Activated CD4-positive, alpha-beta T cell treated with anti-CD3 and anti-CD28 coated beads, Interleukin-2, amount 50 U/mL, for 48 hours (primary cell): ENCODE data around the gene INMT.

Experiments used
- DNase-seq, 2 experiments: peaks; one replicate each; pipeline ENCODE4 v3.0.0-alpha.2; 2020

INMT gene

DNA sequence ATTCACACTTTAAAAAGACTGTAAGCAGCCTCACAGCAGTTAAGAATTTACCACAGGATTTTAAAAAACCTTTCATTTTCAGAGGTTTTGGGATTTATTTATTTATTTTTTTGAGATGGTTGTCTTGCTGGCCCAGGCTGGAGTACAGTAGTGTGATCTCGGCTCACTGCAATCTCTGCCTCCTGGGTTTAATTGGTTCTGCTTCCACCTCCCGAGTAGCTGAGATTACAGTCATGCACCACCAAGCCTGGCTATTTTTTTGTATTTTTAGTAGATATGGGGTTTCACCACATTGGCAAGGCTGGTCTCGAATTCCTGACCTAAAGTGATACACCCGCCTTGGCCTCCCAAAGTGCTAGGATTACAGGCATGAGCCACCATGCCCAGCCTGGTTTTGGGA is 38.4 kb downstream of the INMT start:
- no peak for DNase-seq

DNA sequence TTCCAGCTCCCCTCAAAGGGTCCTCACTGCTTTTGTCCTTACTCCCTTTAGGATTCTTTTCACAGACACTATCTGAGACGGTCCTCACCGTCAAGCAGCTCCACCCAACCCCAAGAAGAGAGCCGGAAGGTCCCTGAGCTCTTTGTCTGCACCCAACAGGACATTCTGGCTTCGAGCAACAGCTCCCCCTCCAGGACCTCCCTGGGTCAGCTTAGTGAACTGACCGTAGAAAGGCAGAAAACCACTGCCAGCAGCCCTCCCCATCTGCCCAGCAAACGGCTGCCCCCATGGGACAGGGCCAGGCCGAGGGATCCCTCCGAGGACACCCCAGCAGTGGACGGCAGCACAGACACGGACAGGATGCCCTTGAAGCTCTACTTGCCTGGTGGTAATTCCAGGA is 39.2 kb downstream of the INMT start:
- no peak for DNase-seq

DNA sequence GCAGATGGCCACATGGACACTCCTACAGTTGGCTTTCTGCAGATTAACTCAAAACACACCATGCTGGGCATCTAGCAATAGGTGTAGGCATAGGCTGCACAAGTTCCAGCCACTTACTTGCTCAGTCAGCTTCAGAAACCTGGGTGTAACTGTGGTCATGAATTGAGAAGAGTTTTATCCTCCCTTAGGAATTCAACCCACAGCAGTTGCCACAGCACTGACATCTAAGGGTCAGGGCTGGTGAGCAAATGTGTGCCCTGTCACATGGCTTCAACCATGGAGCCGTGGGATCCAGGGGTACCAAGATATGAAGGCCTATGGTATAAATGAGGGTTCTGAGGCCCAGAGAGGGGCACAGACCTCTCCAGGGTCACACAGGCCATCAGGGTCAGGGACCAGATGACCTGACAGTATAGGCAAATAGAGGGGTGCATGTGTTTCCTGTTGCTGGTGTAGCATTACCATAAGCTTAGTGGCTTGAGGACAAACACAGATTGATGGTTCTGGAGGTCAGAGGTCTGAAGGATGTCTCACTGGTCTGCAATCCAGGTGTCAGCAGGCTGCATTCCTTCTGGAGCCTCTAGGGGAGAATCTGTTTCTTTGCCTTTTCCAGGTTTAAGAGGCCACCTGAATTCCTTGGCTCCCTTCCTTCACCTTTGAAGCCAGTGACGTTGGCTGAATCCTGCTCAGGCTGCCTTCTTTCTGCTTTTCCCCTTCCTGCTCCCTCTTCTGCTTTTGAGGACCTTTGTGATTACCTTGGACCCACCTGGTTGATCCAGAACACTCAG is 43.4 kb downstream of the INMT start:
- DNase-seq: no peak

- DNase-seq: no peak
Observed at GRCh38 chr7:30796105-30796869, 44.4 kb downstream of the INMT start.

DNA sequence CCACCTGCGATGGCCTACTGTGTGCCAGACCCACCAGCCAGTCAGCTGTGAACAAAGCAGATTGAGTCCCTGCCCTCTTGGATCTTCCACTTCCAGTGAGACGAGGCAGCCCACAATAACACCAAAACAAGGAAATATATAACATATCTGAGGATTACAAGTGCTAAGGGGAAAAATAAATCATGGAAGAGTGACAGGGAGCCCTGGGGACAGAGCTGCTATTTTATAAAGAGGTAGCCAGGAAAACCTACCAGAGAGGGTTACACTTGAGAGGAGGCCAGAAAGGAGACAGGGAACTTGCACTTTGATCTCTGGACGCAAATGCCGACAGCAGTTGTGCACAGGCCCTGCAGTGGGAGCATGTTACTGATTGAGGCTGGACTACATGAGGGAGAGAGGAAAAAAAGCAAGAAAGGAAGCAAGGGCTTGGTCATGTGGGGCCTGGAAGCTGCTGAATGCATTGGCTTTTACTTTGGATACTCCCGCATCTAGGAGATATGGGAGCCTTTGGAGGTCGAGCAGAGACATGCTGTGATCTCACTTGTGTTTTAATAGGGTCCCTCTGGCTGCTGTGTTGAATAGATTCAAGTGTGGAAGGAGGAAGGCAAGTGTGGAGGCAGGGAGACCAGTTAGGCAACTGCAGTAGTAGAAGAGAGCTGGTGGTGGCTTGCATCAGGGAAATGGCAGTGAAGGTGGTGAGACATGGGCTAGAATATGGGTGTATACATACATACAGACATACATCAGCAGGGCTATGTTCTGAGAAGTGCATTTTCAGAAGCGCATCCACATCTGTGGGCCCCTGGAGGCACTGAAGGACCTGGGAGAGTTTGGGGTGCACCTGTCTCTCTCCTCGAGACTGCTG is 45.5 kb downstream of the INMT start:
- DNase-seq: no peak

- no peak for DNase-seq
Observed at GRCh38 chr7:30799206-30799975, 47.5 kb downstream of the INMT start.

DNA sequence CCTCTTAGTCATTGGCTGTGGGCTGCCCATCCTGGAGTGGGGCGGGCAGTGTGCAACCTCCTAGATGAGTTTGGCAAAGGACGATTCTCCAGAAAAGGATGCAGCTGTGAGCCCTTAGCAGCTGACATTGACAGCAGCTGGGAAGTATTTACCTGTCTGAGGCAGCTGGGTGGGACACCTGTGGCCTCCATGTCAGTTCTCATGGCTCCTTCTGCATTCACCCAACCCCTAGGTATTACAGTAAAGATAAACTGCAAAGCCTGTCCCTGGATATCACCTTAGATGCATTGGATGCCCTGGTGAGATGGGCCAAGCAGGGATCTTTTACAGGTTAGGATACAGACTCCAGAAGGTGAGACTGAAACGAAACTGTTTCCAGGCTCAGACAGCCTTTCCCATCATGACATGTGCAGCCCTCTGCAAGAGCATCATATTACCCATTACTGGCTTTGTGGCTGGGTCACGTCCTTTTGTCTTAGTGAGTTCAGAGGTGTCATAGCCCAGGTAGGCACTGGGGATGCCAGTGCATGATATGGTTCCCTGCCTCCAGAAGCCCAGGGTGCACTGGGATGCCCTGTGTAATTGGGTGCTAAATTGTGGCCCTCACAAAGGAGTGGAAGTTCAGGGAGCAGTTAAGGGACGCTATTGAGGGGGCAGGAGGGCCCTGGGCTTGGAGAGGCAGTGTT is 48.2 kb downstream of the INMT start:
- no peak for DNase-seq

DNA sequence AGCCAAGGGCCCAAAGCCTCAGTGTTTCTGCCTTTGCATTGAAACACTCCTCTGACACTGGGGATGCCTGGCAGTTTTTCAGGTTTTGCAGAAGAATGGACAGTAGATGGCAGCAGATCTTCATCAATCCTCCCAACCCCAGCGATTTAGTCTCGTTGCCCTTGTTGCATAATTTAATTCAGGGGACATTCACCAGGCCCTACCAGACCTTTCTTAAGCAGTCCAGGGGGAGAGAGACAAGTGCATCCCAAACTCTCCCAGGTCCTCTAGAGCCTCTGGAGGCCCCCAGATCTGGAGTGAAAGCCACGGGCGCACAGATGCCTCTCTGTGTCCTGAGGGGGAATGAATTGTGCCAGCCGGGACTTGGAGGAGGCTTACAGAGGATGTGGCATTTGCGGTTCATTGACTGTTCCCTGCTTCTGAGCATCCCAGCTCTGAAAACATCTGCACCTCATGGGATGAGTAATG is 48.9 kb downstream of the INMT start:
- peak; percentile 5 to 17 for DNase-seq

DNA sequence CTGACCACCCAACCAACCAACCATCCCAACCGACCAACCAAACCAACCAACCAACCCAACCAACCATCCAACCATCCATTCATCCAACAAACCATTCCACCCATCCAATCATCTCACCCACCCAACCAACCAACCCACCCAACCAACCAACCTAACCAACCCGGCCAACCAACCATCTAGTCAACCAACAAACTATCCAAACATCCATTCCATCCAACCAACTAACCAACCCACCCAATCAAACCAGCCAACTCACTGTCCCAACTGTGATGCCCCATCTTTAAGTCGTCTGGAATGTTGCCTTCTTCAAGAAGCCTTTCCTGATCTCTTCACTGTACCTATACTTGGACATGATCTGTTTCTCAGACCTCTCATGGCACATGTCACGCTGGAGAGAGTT is 50.9 kb downstream of the INMT start:
- DNase-seq: no peak

GRCh38 chr7:30804078-30804661 is 52.2 kb downstream of the INMT start:
- DNase-seq: no peak

DNA sequence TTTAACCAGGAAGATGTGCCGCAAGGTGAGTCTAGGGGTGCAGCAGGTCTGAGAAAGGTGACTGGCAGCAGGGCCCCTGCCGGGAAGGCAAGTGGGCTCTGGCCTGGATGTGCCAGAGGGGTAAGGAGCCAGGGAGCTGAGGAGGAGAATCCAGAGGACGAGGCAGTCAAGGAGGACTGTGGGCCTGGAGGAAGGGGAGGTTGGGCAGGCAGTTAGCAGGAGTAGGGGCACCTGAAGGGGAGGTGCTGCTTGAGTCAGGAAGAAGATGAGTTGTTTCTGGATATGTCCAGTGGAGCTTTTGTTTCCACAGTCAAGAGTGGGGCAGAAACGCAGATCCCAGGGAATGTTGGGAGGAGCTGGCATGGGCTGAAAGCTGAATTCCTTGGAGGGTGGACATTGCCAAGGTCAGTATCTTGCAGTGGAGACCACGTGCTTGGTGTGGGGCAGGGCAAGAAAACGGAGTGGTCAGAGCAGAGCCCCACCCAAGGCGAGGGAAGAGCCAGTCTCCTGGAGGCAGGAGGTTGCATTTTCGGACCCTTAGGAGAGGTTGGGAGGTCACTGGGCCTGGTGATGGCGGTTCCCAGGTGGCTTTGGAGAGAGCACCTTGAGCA is 53.3 kb downstream of the INMT start:
- no peak for DNase-seq

DNA sequence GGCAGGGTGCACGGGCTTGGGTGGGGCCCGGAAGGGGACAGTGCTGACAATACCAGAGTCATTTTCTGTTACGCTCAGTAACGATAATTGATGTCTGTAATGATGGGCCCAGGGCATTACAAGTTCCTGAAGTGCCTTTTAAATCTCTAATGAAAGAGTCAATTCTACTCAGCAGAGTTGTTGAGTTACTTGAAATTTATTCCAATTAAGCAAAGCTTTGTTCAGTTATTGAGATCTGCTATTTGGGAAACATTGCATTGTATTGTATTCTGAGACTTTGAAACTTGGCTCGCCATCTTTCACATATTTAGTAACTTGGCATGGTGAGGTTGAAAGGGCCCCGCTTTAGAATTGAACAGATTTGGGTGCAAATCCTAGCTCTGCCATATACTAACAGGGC is 54.0 kb downstream of the INMT start:
- DNase-seq: no peak
